ENCODE results near the gene ZBTB7C. TPM values are rescaled to one million over a fixed set of nuclear protein-coding genes. Genes with fewer than 3 reads are reported as not detected.

Gene ZBTB7C
- total RNA-seq, 1 experiment from 2014 or later, result 0.33 TPM

DNA sequence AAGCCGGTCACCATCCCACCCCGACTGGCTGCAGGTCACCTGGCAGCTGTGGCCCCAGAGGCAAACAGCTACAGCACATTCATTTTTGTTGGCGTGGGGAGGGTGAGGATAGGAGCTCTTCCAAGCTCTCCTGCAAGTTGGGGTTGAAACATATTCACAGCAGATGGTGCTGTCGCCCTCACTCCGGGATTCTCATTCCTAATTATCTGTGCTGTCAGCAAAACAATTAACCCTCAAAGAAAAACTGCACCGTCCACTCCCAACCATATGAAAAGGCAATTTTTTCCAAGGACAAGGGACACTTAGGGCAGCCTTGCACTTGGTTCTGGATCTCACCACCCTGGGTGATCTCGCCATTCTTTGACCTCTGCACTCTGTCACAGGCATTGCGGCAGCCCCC is 68.6 kb downstream of the ZBTB7C start:
- H3K23ac ChIP-seq (ENCODE audit: insufficient read length, low read depth, low read length), result no peak overlapping the region
- no peaks in the 10 kb centered on the region for H3K9me3 ChIP-seq (ENCODE audit: control insufficient read depth, low read depth, low read length)
- H3K79me2 ChIP-seq (ENCODE audit: insufficient read depth, low read length), result no peaks in the 10 kb centered on the region
- H3K4me2 ChIP-seq (ENCODE audit: insufficient read depth, insufficient read length, low read length), result no peak overlapping the region
- H2BK5ac ChIP-seq (ENCODE audit: insufficient read length, low read length), result no peak overlapping the region
- no peak overlapping the region for H3T11ph ChIP-seq (ENCODE audit: low read length)
- no peak overlapping the region for H3K27ac ChIP-seq (ENCODE audit: insufficient read length, low read depth, low read length)
- H3K56ac ChIP-seq (ENCODE audit: insufficient read length, low read depth, low read length), result no peak overlapping the region
- Mint-ChIP-seq H3K9me3 (no peaks in the 10 kb centered on the region; a peak in 1 of 5 replicates), H3K27ac (no peak overlapping the region), H3K4me3 (no peak overlapping the region), H3K4me1 (peaks cover 11 to 30% of the 10 kb centered on the region in 2 experiments), H3K36me3 (ENCODE audit: insufficient read depth in 1 of 3, low read depth in 3 of 3) (no peaks in the 10 kb centered on the region), H3K27me3 (ENCODE audit: low read depth) (no peaks in the 10 kb centered on the region)
- no peak overlapping the region for H2AK5ac ChIP-seq (ENCODE audit: insufficient read length, low read length)
- no peak overlapping the region for H4K8ac ChIP-seq (replicated peaks; ENCODE audit: insufficient read length, low read depth, low read length)
- H2BK20ac ChIP-seq (ENCODE audit: low read depth, low read length, poor library complexity, severe bottlenecking), result no peak overlapping the region
- no peak overlapping the region for H4K91ac ChIP-seq (ENCODE audit: insufficient read length, low read depth, low read length)
- no peaks in the 10 kb centered on the region for H3K27me3 ChIP-seq (ENCODE audit: insufficient read depth, low read length)
- WGBS (ENCODE audit: extremely low coverage, insufficient read length, low lambda C conversion rate), result no CpG with 5 or more reads among the region's 8 CpGs
- no peak for DNase-seq
- 0 out of 2 replicates have a peak, but pooled peaks cover 6% of the 10 kb centered on the region for H3K4me1 ChIP-seq (ENCODE audit: insufficient read depth, low read length)
- H4K5ac ChIP-seq (ENCODE audit: insufficient read length, low read depth, low read length), result no peak overlapping the region
- H3K23me2 ChIP-seq (ENCODE audit: insufficient read length, low read depth, low read length, poor library complexity, severe bottlenecking), result no peaks in the 10 kb centered on the region
- H3K79me1 ChIP-seq (ENCODE audit: insufficient read depth, low read depth, low read length, poor library complexity, severe bottlenecking), result no peaks in the 10 kb centered on the region
- no peak overlapping the region for H2BK15ac ChIP-seq (ENCODE audit: low read depth, low read length)
- no peak overlapping the region for H2BK120ac ChIP-seq (ENCODE audit: low read depth, low read length, poor library complexity, severe bottlenecking)
- H2AFZ ChIP-seq (ENCODE audit: low read length), result no peak overlapping the region
- H2BK12ac ChIP-seq (ENCODE audit: insufficient read length, low read depth, low read length), result no peak overlapping the region
- no peak overlapping the region for H3K14ac ChIP-seq (ENCODE audit: insufficient read depth, low read length)
- H4K20me1 ChIP-seq (ENCODE audit: control insufficient read depth, insufficient read depth, insufficient read length), result no peaks in the 10 kb centered on the region
- TF ChIP-seq, protein P1, sequence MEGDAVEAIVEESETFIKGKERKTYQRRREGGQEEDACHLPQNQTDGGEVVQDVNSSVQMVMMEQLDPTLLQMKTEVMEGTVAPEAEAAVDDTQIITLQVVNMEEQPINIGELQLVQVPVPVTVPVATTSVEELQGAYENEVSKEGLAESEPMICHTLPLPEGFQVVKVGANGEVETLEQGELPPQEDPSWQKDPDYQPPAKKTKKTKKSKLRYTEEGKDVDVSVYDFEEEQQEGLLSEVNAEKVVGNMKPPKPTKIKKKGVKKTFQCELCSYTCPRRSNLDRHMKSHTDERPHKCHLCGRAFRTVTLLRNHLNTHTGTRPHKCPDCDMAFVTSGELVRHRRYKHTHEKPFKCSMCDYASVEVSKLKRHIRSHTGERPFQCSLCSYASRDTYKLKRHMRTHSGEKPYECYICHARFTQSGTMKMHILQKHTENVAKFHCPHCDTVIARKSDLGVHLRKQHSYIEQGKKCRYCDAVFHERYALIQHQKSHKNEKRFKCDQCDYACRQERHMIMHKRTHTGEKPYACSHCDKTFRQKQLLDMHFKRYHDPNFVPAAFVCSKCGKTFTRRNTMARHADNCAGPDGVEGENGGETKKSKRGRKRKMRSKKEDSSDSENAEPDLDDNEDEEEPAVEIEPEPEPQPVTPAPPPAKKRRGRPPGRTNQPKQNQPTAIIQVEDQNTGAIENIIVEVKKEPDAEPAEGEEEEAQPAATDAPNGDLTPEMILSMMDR (conservative IDR thresholded peaks at IDR 0.05), result no peak
- H3K4ac ChIP-seq (ENCODE audit: low read depth, low read length), result no peak overlapping the region
- no peak overlapping the region for H3K18ac ChIP-seq (ENCODE audit: insufficient read length, low read depth, low read length)
- no peak overlapping the region for H3K9ac ChIP-seq (ENCODE audit: extremely low read depth, insufficient read length, low read length)

Measured in H9 (cell line).